ENCODE results near the gene ZBTB20. TPM values are rescaled to one million over a fixed set of nuclear protein-coding genes. Genes with fewer than 3 reads are reported as not detected.
A peak's percentile ranks its signal among the peaks of the same experiment; 100 is the strongest.

ZBTB20 gene
- total and polyA plus RNA-seq, 12 donors = 0.57 to 105 (median 86.8) TPM

DNA sequence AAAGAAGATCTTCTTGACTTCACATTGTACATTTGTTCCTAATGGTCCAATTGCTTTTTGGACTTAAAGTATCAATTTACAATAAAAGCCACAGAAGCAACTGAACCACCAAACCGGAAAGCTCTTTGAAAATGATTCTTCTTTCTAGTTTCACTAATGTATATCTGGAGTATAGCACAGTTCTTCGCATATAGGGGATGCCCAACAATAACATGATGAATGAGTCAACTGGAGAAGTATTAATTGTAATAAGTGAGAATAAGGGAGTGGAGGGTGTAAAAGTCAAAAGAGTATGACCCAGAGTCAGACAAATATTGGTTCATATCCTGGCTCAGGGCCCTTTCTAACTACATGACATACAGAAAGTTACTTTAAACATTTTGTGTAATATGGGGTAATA, 425.2 kb downstream of the ZBTB20 start:
- no peak overlapping the region for H3K27ac ChIP-seq
- DNase-seq (no peak), ATAC-seq (no peak)
- intact Hi-C loops (cut with DNase I) = no loop called here
- TF ChIP-seq, protein P1, sequence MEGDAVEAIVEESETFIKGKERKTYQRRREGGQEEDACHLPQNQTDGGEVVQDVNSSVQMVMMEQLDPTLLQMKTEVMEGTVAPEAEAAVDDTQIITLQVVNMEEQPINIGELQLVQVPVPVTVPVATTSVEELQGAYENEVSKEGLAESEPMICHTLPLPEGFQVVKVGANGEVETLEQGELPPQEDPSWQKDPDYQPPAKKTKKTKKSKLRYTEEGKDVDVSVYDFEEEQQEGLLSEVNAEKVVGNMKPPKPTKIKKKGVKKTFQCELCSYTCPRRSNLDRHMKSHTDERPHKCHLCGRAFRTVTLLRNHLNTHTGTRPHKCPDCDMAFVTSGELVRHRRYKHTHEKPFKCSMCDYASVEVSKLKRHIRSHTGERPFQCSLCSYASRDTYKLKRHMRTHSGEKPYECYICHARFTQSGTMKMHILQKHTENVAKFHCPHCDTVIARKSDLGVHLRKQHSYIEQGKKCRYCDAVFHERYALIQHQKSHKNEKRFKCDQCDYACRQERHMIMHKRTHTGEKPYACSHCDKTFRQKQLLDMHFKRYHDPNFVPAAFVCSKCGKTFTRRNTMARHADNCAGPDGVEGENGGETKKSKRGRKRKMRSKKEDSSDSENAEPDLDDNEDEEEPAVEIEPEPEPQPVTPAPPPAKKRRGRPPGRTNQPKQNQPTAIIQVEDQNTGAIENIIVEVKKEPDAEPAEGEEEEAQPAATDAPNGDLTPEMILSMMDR (IDR thresholded peaks at IDR 0.05) = no peak
- no peaks in the 10 kb centered on the region for H3K9me3 ChIP-seq
- H3K4me3 ChIP-seq = no peak overlapping the region
- 96 to 98% methylated on average over 2 of the region's 2 CpGs for WGBS, 2 donors
- H3K36me3 ChIP-seq = no peaks in the 10 kb centered on the region
- peaks cover 0 to 36% (median 10%) of the 10 kb centered on the region in 9 donors for H3K4me1 ChIP-seq
- no peaks in the 10 kb centered on the region for H3K27me3 ChIP-seq

DNA sequence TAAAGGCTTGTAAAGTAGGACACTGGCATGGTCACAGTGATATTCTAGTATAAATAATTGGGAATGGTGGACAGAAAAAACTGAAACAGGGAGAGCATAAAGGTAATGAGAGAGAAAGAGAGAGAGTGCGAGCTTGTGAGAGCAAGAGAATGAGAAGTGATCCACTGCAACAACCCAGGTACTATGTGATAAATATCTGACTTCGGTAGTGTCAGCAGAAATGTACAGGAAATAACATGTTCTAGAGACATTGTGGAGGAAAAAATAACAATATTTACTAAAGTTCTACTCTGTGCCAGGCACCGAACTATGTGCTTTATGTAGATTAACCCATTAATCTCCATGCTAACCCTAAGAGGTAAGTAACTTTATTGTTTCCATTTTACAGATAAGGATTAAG, 425.9 kb downstream of the ZBTB20 start:
- TF ChIP-seq, protein P1 (IDR thresholded peaks at IDR 0.05) = no peak
- ATAC-seq (no peak), DNase-seq (no peak)
- intact Hi-C loops (cut with DNase I) = no loop called here
- WGBS, 2 donors = 69 to 70% methylated on average over 3 of the region's 3 CpGs
- H3K4me1 ChIP-seq = peaks cover 0 to 38% (median 10%) of the 10 kb centered on the region in 9 donors
- H3K27me3 ChIP-seq = no peaks in the 10 kb centered on the region
- H3K36me3 ChIP-seq = no peaks in the 10 kb centered on the region
- no peak overlapping the region for H3K4me3 ChIP-seq
- H3K9me3 ChIP-seq = no peaks in the 10 kb centered on the region
- peak overlapping the region in 1 of 10 donors; percentile 3 for H3K27ac ChIP-seq

DNA sequence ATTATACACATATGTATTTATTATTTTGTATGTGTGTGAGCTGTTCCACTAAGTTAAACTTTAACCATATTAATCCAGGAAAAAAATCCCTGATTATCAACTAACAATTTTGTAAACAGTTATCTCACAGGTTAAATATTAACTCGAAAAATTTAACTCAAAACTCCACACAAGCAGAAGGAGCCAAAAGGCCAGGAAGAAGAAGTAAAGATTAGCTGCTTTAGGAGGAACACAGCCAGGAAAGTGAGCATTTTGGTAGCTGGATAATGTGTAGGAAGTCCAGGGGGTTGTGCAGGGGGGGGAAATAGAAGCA, 428.2 kb downstream of the ZBTB20 start:
- TF ChIP-seq, protein P1 (IDR thresholded peaks at IDR 0.05) = no peak
- Histone ChIP-seq H3K27ac (peak overlapping the region in 1 of 10 donors; percentile 32), H3K27me3 (no peaks in the 10 kb centered on the region), H3K4me1 (peaks cover 0 to 52% (median 16%) of the 10 kb centered on the region in 9 donors), H3K36me3 (no peaks in the 10 kb centered on the region), H3K4me3 (no peak overlapping the region), H3K9me3 (no peaks in the 10 kb centered on the region)
- DNase-seq = no peak
- WGBS, 2 donors = 39 to 47% methylated on average over 1 of the region's 1 CpG
- intact Hi-C loops (cut with DNase I) = no loop called here
- no peak for ATAC-seq

DNA sequence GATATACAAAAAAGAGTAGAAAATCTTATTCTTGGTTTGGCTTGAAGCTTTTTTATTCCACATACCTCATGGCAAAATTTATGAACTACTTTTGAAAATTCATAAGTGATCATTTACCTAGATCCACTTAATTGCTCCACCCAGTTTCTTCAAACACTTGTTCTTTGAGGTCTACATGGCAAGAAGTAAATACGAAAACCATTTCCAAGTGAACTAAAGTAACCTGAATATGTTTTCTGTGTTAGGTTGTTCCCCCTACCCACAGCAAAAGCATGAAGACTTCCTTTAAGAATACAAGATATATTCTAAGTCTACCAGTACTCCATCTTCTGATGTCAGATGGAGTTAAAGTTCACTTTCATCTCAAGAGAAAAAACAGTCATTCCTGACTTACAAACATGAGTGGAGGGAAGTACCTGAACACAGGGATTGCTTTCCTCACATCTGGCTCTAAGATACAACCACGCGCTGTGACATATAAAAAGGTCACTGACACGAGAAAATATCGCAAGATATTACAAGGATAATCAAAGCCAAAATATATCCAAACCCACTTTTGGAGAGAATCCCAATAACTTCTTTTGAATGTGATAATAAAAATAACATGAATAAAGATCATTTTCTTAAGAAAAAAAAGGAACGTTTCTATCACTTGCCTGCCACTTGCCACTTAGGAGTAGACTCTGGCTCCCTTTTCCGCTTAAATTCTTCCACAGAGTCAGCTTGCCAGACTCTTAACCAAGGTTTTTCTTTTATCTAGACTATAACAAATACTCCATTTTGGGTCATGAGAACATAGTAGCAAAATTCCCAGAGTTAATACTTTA, 428.8 kb downstream of the ZBTB20 start:
- no peak for DNase-seq
- Histone ChIP-seq H3K36me3 (no peaks in the 10 kb centered on the region), H3K27me3 (no peaks in the 10 kb centered on the region), H3K4me1 (peaks cover 0 to 58% (median 16%) of the 10 kb centered on the region in 9 donors), H3K9me3 (no peaks in the 10 kb centered on the region), H3K27ac (peak overlapping the region in 2 of 10 donors; percentile 11 to 16), H3K4me3 (no peak overlapping the region)
- peak in 2 of 8 donors; percentile 44 to 48 for ATAC-seq
- TF ChIP-seq, protein P1 (IDR thresholded peaks at IDR 0.05) = no peak
- intact Hi-C loops (cut with DNase I) = no loop called here
- 76 to 91% methylated on average over 7 of the region's 7 CpGs for WGBS, 2 donors

Data from heart right ventricle (tissue), 16 donors.